ENCODE data around the gene SH3PXD2A. TPM values are rescaled to one million over a fixed set of nuclear protein-coding genes. Genes with fewer than 3 reads are reported as not detected.

The SH3PXD2A gene
- total RNA-seq, 2 experiments from 2014 or later, result 6.5 to 7.4 TPM

GRCh38 chr10:103896225-103896624, 40.8 kb upstream of the SH3PXD2A start:
- POLR2A ChIA-PET, result no interaction called here
- intact Hi-C loops (cut with micrococcal nuclease), result no loop called here

GRCh38 chr10:103895411-103896186, 40.2 kb upstream of the SH3PXD2A start:
- no peaks in the 10 kb centered on the region for H3K27me3 Mint-ChIP-seq
- peak overlapping the region; percentile 69 for H3K27ac Mint-ChIP-seq
- intact Hi-C loops (cut with micrococcal nuclease), result no loop called here
- peaks cover 23% of the 10 kb centered on the region for H3K36me3 Mint-ChIP-seq (ENCODE audit: low read depth)
- ATAC-seq, result peak; percentile 82
- no peak overlapping the region for H3K4me3 Mint-ChIP-seq
- no peak for DNase-seq
- H3K4me1 Mint-ChIP-seq (ENCODE audit: low read depth), result peaks cover 32% of the 10 kb centered on the region
- H3K9me3 Mint-ChIP-seq, result no peaks in the 10 kb centered on the region
- CTCF ChIA-PET, result interaction anchor here (1.0 to 2.6 kb wide), 4 partner anchors 10 to 243 kb away, joined by 3 to 11 read pairs (median 3); no protein-coding TSS in a partner anchor
- POLR2A ChIA-PET, result interaction anchor here (1.0 to 2.0 kb wide), 2 partner anchors 12 to 16 kb away, joined by 3 to 6 read pairs; no protein-coding TSS in a partner anchor
- no peak for TF ChIP-seq CTCF (IDR thresholded peaks at IDR 0.05)

More at GRCh38 chr10:103896225-103896624, 40.8 kb upstream of the SH3PXD2A start:
- H3K4me3 Mint-ChIP-seq, result no peak overlapping the region
- H3K27ac Mint-ChIP-seq, result peak overlapping the region; percentile 69
- DNase-seq (no peak), ATAC-seq (no peak)
- H3K36me3 Mint-ChIP-seq (ENCODE audit: low read depth), result peaks cover 22% of the 10 kb centered on the region
- no peaks in the 10 kb centered on the region for H3K27me3 Mint-ChIP-seq
- CTCF ChIA-PET, result interaction anchor here (2.6 kb wide), 1 partner anchor 11 kb away, joined by 11 read pairs; no protein-coding TSS in a partner anchor
- H3K4me1 Mint-ChIP-seq (ENCODE audit: low read depth), result peaks cover 39% of the 10 kb centered on the region
- no peaks in the 10 kb centered on the region for H3K9me3 Mint-ChIP-seq
- TF ChIP-seq CTCF (IDR thresholded peaks at IDR 0.05), result no peak

GRCh38 chr10:103894441-103894864, 39.1 kb upstream of the SH3PXD2A start:
- peaks cover 38% of the 10 kb centered on the region for H3K4me1 Mint-ChIP-seq (ENCODE audit: low read depth)
- DNase-seq (no peak), ATAC-seq (no peak)
- POLR2A ChIA-PET, result interaction anchor here (1.0 to 2.0 kb wide), 2 partner anchors 13 to 17 kb away, joined by 3 to 6 read pairs; no protein-coding TSS in a partner anchor
- no peak for TF ChIP-seq CTCF (IDR thresholded peaks at IDR 0.05)
- peak overlapping the region; percentile 69 for H3K27ac Mint-ChIP-seq
- intact Hi-C loops (cut with micrococcal nuclease), result no loop called here
- CTCF ChIA-PET, result interaction anchor here (0.8 to 2.6 kb wide), 4 partner anchors 9 to 244 kb away, joined by 3 to 11 read pairs (median 3); partner anchors contain the start of gene SFR1
- no peak overlapping the region for H3K4me3 Mint-ChIP-seq
- peaks cover 24% of the 10 kb centered on the region for H3K36me3 Mint-ChIP-seq (ENCODE audit: low read depth)
- no peaks in the 10 kb centered on the region for H3K9me3 Mint-ChIP-seq
- H3K27me3 Mint-ChIP-seq, result no peaks in the 10 kb centered on the region

GRCh38 chr10:103893817-103894216, 38.4 kb upstream of the SH3PXD2A start:
- peaks cover 45% of the 10 kb centered on the region for H3K4me1 Mint-ChIP-seq (ENCODE audit: low read depth)
- intact Hi-C loops (cut with micrococcal nuclease), result no loop called here
- H3K4me3 Mint-ChIP-seq, result no peak overlapping the region
- H3K9me3 Mint-ChIP-seq, result no peaks in the 10 kb centered on the region
- ChIA-PET CTCF (interaction anchor here (1.1 to 2.6 kb wide), 2 partner anchors 8 to 141 kb away, joined by 3 to 11 read pairs; no protein-coding TSS in a partner anchor), POLR2A (interaction anchor here (1.2 to 2.0 kb wide), 2 partner anchors 14 to 20 kb away, joined by 3 to 6 read pairs; no protein-coding TSS in a partner anchor)
- no peaks in the 10 kb centered on the region for H3K27me3 Mint-ChIP-seq
- peak overlapping the region; percentile 50 for H3K27ac Mint-ChIP-seq
- ATAC-seq (no peak), DNase-seq (no peak)
- TF ChIP-seq CTCF (IDR thresholded peaks at IDR 0.05), result no peak
- peaks cover 25% of the 10 kb centered on the region for H3K36me3 Mint-ChIP-seq (ENCODE audit: low read depth)

GRCh38 chr10:103892181-103892580, 36.8 kb upstream of the SH3PXD2A start:
- TF ChIP-seq CTCF (IDR thresholded peaks at IDR 0.05), result no peak
- Mint-ChIP-seq H3K4me3 (no peak overlapping the region), H3K4me1 (ENCODE audit: low read depth) (peaks cover 52% of the 10 kb centered on the region), H3K9me3 (no peaks in the 10 kb centered on the region), H3K27ac (no peak overlapping the region), H3K27me3 (no peaks in the 10 kb centered on the region), H3K36me3 (ENCODE audit: low read depth) (peaks cover 25% of the 10 kb centered on the region)
- ChIA-PET CTCF (interaction anchor here (0.7 to 1.4 kb wide), 4 partner anchors 8 to 119 kb away, joined by 3 to 4 read pairs (median 4); no protein-coding TSS in a partner anchor), POLR2A (no interaction called here)
- DNase-seq (no peak), ATAC-seq (no peak)
- intact Hi-C loops (cut with micrococcal nuclease), result no loop called here

Data from activated CD8-positive, alpha-beta T cell treated with anti-CD3 and anti-CD28 coated beads for 36 hours (primary cell).